PFSK-1 (cell line): ENCODE data around the gene LTBP3.

Source experiments
- FOXP2 ChIP-seq: optimal IDR thresholded peaks from 2 replicates; pipeline ENCODE3; 2011; ENCODE audit warnings: borderline replicate concordance, control low read depth, inconsistent platforms; ENCODE audit not compliant: insufficient read depth; ENCODE audit errors: extremely low read length, extremely low read depth
- POLR2AphosphoS5 ChIP-seq: IDR thresholded peaks from 2 replicates; pipeline ENCODE4 v1.6.1; 2012; ENCODE audit warnings: low read depth, mild to moderate bottlenecking, control low read depth, low read length, moderate library complexity
- REST ChIP-seq, 2 experiments: IDR thresholded peaks; 2 replicates each; pipeline versions ENCODE4 v1.6.1 to v1.8.0; 2011 to 2012; ENCODE audit warnings: low read depth in 2 of 2, low read length in 2 of 2, control low read depth in 1 of 2, inconsistent platforms in 1 of 2, mild to moderate bottlenecking in 1 of 2, moderate library complexity in 1 of 2; ENCODE audit not compliant: insufficient read depth in 1 of 2
- SIN3A ChIP-seq: IDR thresholded peaks from 2 replicates; pipeline ENCODE4 v1.6.1; 2012; ENCODE audit warnings: mild to moderate bottlenecking, low read length, moderate library complexity, borderline replicate concordance; ENCODE audit not compliant: insufficient read depth
- TAF1 ChIP-seq: IDR thresholded peaks from 2 replicates; pipeline ENCODE4 v1.6.1; 2012; ENCODE audit warnings: low read length, control low read depth, borderline replicate concordance; ENCODE audit not compliant: insufficient read depth

The LTBP3 gene

DNA sequence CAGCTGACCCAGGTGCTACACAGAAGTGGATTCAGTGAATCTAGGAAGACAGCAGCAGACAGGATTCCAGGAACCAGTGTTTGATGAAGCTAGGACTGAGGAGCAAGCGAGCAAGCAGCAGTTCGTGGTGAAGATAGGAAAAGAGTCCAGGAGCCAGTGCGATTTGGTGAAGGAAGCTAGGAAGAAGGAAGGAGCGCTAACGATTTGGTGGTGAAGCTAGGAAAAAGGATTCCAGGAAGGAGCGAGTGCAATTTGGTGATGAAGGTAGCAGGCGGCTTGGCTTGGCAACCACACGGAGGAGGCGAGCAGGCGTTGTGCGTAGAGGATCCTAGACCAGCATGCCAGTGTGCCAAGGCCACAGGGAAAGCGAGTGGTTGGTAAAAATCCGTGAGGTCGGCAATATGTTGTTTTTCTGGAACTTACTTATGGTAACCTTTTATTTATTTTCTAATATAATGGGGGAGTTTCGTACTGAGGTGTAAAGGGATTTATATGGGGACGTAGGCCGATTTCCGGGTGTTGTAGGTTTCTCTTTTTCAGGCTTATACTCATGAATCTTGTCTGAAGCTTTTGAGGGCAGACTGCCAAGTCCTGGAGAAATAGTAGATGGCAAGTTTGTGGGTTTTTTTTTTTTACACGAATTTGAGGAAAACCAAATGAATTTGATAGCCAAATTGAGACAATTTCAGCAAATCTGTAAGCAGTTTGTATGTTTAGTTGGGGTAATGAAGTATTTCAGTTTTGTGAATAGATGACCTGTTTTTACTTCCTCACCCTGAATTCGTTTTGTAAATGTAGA, 57.6 kb downstream of the LTBP3 start:
- TF ChIP-seq FOXP2: no peak
- TF ChIP-seq POLR2AphosphoS5: peak; percentile 98
- TF ChIP-seq TAF1: no peak
- peak in 1 of 2 experiments; percentile 12; a peak in 1 of 4 replicates for TF ChIP-seq REST (IDR thresholded peaks at IDR 0.05; ENCODE audit: insufficient read depth in 1 of 2, low read depth in 2 of 2, low read length in 2 of 2)
- no peak for TF ChIP-seq SIN3A

- TF ChIP-seq FOXP2 (no peak), SIN3A (no peak), REST (IDR thresholded peaks at IDR 0.05; ENCODE audit: insufficient read depth in 1 of 2, low read depth in 2 of 2, low read length in 2 of 2) (no peak), TAF1 (no peak), POLR2AphosphoS5 (no peak)
These were observed 58.3 kb downstream of the LTBP3 start for GRCh38 chr11:65499713-65500386.

DNA sequence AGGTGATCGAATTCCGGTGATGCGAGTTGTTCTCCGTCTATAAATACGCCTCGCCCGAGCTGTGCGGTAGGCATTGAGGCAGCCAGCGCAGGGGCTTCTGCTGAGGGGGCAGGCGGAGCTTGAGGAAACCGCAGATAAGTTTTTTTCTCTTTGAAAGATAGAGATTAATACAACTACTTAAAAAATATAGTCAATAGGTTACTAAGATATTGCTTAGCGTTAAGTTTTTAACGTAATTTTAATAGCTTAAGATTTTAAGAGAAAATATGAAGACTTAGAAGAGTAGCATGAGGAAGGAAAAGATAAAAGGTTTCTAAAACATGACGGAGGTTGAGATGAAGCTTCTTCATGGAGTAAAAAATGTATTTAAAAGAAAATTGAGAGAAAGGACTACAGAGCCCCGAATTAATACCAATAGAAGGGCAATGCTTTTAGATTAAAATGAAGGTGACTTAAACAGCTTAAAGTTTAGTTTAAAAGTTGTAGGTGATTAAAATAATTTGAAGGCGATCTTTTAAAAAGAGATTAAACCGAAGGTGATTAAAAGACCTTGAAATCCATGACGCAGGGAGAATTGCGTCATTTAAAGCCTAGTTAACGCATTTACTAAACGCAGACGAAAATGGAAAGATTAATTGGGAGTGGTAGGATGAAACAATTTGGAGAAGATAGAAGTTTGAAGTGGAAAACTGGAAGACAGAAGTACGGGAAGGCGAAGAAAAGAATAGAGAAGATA, 59.0 kb downstream of the LTBP3 start, which contains the start of gene MALAT1:
TSS of gene MALAT1 (plus strand) at position 69 of the 736 bp plus-strand sequence.
- TF ChIP-seq REST (IDR thresholded peaks at IDR 0.05; ENCODE audit: insufficient read depth in 1 of 2, low read depth in 2 of 2, low read length in 2 of 2) (peak in 1 of 2 experiments; percentile 86; a peak in 2 of 4 replicates), FOXP2 (no peak), POLR2AphosphoS5 (peak; percentile 100), TAF1 (peak; percentile 100), SIN3A (peak; percentile 99)

- TF ChIP-seq SIN3A: no peak
These were observed 59.5 kb downstream of the LTBP3 start for GRCh38 chr11:65498727-65498976.

- TF ChIP-seq FOXP2 (no peak), TAF1 (no peak), POLR2AphosphoS5 (no peak), REST (IDR thresholded peaks at IDR 0.05; ENCODE audit: insufficient read depth in 1 of 2, low read depth in 2 of 2, low read length in 2 of 2) (0 out of 4 replicates have a peak, but pooled peaks of 1 of the 2 experiments have one; percentile 16), SIN3A (no peak)
These were observed 60.0 kb downstream of the LTBP3 start for GRCh38 chr11:65498042-65498726.
